GM12872 (cell line): ENCODE results near the gene TMPRSS12.

Source experiments
- TF ChIP-seq, protein P1 (sequence below): IDR thresholded peaks from 3 replicates; pipeline ENCODE4 v1.5.1; 2011; ENCODE audit warnings: low read depth, mild to moderate bottlenecking, low read length, moderate library complexity; ENCODE audit not compliant: insufficient read depth

TMPRSS12 gene

DNA sequence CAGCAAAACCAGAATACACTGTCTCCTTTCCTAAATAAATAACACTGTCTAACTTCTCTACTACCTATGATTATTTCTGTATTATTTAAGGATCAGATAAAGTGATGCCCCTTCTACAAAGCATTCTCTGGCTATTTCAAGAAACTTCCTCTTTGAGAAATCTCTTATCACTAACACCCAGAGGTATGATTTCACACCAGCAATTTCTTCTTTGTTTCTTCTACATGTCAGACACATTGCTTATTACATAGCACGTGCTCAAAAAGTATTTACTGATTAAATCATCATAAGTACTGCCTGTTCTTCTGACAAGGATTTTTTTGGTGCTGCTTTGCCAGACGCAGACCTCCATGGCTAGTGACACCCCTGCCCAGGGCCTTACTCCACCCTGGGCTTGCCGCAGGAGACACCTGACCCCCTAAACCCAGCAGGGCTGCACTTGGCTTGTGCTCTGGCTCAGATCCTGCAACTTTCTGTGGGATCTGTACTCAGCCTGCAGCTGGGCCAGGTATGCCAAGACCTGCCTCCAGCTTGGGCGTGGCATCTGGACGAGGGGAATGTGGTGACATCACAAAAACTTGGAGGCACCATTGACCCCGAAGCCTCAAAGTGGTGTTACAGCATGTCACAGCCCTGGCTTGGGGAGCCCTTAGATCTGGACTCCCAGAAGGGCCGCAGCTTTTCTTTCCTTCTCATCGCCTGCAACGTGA lies 94.2 kb downstream of the TMPRSS12 start:
- TF ChIP-seq, protein P1, sequence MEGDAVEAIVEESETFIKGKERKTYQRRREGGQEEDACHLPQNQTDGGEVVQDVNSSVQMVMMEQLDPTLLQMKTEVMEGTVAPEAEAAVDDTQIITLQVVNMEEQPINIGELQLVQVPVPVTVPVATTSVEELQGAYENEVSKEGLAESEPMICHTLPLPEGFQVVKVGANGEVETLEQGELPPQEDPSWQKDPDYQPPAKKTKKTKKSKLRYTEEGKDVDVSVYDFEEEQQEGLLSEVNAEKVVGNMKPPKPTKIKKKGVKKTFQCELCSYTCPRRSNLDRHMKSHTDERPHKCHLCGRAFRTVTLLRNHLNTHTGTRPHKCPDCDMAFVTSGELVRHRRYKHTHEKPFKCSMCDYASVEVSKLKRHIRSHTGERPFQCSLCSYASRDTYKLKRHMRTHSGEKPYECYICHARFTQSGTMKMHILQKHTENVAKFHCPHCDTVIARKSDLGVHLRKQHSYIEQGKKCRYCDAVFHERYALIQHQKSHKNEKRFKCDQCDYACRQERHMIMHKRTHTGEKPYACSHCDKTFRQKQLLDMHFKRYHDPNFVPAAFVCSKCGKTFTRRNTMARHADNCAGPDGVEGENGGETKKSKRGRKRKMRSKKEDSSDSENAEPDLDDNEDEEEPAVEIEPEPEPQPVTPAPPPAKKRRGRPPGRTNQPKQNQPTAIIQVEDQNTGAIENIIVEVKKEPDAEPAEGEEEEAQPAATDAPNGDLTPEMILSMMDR = no peak
